ENCODE measurements around the gene MARCHF6. TPM values are rescaled to one million over a fixed set of nuclear protein-coding genes. Genes with fewer than 3 reads are reported as not detected.

The MARCHF6 gene
- total and polyA plus RNA-seq, 2 experiments from 2014 or later, result 70.8 to 77.5 TPM

GRCh38 chr5:10329820-10330481 lies 23.5 kb upstream of the MARCHF6 start (continued):
- TF ChIP-seq CTCF (conservative IDR thresholded peaks at IDR 0.05; ENCODE audit: low read depth in 2 of 2) (no peak), ETS1 (IDR thresholded peaks at IDR 0.05) (no peak), CREB1 (CRISPR knock-in tag; IDR thresholded peaks at IDR 0.05; ENCODE audit: low read depth) (no peak), STAT1 (IDR thresholded peaks at IDR 0.05; ENCODE audit: unreplicated experiment) (no peak), JUNB (IDR thresholded peaks at IDR 0.05; ENCODE audit: unreplicated experiment) (no peak), REST (IDR thresholded peaks at IDR 0.05; ENCODE audit: unreplicated experiment) (no peak), EZH2phosphoT487 (IDR thresholded peaks at IDR 0.05; ENCODE audit: unreplicated experiment) (no peak)

- Mint-ChIP-seq H3K27me3 (ENCODE audit: insufficient read depth, low read depth, poor library complexity) (peaks cover 46% of the 10 kb centered on the region), H3K36me3 (ENCODE audit: low read depth) (no peaks in the 10 kb centered on the region; the same call in 2 of the 3 replicates), H3K9me3 (no peaks in the 10 kb centered on the region; the same call in 2 of the 3 replicates), H3K4me1 (peaks cover 2% of the 10 kb centered on the region; the same call in 2 of the 3 replicates), H3K27ac (no peak overlapping the region), H3K4me3 (no peak overlapping the region)
- Histone ChIP-seq H3K79me2 (replicated peaks; ENCODE audit: insufficient read depth) (no peaks in the 10 kb centered on the region), H3K9me2 (ENCODE audit: insufficient read depth) (no peaks in the 10 kb centered on the region), H3K4me1 (ENCODE audit: insufficient read depth) (no peaks in the 10 kb centered on the region; the same call in 1 of the 2 replicates), H3K27ac (ENCODE audit: low read depth) (no peak overlapping the region), H3K27me3 (ENCODE audit: insufficient read depth) (peaks cover 56% of the 10 kb centered on the region), H2AFZ (no peak overlapping the region), H3F3A (replicated peaks; ENCODE audit: low read depth) (0 out of 2 replicates have a peak, but pooled peaks cover 3% of the 10 kb centered on the region), H3K4me3 (no peak overlapping the region), H3K4me2 (no peak overlapping the region), H3K36me3 (ENCODE audit: insufficient read depth) (no peaks in the 10 kb centered on the region), H4K20me1 (replicated peaks; ENCODE audit: insufficient read depth) (no peaks in the 10 kb centered on the region; the same call in 1 of the 2 replicates)
- no peak for ATAC-seq
- DNase-seq (ENCODE audit: low spot score), result no peak
- no peak for TF ChIP-seq JUNB (IDR thresholded peaks at IDR 0.05; ENCODE audit: unreplicated experiment)
- no peak for TF ChIP-seq REST (IDR thresholded peaks at IDR 0.05; ENCODE audit: unreplicated experiment)
- no peak for TF ChIP-seq STAT1 (IDR thresholded peaks at IDR 0.05; ENCODE audit: unreplicated experiment)
Observed at GRCh38 chr5:10330511-10331230, 22.8 kb upstream of the MARCHF6 start.

Measured in GM23338 (cell line).